Endothelial cell of umbilical vein (primary cell): ENCODE results near the gene ZNF17.

Experiments used
- POLR2A ChIP-seq: IDR thresholded peaks from 2 replicates; pipeline ENCODE4 v1.6.1; 2012; ENCODE audit warnings: low read depth, mild to moderate bottlenecking, control low read depth, low read length
- TF ChIP-seq, protein P1 (sequence below), 2 donors: IDR thresholded peaks; 1 replicate in 1 of 2; 2 replicates in 1 of 2; pipeline ENCODE4 v1.5.1; 2011; ENCODE audit warnings: low read length in 2 of 2, mild to moderate bottlenecking in 2 of 2, moderate library complexity in 2 of 2, control low read depth in 1 of 2, inconsistent platforms in 1 of 2, low read depth in 1 of 2; ENCODE audit not compliant: insufficient read depth in 1 of 2; ENCODE audit errors: extremely low read depth in 1 of 2

DNA sequence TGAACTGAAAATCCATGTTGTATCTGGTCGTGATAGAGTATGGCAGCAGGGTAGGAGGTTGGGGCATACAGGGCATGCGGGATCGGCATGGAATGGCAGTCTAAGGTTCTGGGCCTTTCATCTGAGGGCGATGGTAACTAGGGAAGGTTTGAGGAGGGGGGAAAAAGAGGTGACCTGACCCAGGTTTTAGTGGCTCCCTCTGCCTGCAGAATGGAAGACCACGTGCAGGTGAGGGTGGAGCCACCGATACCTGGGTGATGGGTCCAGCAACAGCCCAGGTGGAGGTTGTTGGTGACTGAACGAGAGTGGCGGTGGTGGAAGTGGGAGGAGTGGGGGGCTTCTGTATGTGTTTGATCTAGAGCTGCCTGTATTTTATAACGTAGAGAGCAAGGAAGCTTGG, 28.0 kb downstream of the ZNF17 start:
- TF ChIP-seq, protein P1, sequence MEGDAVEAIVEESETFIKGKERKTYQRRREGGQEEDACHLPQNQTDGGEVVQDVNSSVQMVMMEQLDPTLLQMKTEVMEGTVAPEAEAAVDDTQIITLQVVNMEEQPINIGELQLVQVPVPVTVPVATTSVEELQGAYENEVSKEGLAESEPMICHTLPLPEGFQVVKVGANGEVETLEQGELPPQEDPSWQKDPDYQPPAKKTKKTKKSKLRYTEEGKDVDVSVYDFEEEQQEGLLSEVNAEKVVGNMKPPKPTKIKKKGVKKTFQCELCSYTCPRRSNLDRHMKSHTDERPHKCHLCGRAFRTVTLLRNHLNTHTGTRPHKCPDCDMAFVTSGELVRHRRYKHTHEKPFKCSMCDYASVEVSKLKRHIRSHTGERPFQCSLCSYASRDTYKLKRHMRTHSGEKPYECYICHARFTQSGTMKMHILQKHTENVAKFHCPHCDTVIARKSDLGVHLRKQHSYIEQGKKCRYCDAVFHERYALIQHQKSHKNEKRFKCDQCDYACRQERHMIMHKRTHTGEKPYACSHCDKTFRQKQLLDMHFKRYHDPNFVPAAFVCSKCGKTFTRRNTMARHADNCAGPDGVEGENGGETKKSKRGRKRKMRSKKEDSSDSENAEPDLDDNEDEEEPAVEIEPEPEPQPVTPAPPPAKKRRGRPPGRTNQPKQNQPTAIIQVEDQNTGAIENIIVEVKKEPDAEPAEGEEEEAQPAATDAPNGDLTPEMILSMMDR (IDR thresholded peaks at IDR 0.05; ENCODE audit: extremely low read depth in 1 of 2, insufficient read depth in 1 of 2, low read depth in 1 of 2, low read length in 2 of 2): no peak
- TF ChIP-seq POLR2A: no peak
